ENCODE measurements around the gene DBI. TPM values are rescaled to one million over a fixed set of nuclear protein-coding genes. Genes with fewer than 3 reads are reported as not detected.
A peak's percentile ranks its signal among the peaks of the same experiment; 100 is the strongest.
"Not testable (repeated sequence)": the region's sequence is repeated elsewhere in the genome, so short reads cannot be mapped to it uniquely, and the experiment has no call there.

Gene DBI
- total RNA-seq, 1 donor from 2014 or later: 125 TPM

DNA sequence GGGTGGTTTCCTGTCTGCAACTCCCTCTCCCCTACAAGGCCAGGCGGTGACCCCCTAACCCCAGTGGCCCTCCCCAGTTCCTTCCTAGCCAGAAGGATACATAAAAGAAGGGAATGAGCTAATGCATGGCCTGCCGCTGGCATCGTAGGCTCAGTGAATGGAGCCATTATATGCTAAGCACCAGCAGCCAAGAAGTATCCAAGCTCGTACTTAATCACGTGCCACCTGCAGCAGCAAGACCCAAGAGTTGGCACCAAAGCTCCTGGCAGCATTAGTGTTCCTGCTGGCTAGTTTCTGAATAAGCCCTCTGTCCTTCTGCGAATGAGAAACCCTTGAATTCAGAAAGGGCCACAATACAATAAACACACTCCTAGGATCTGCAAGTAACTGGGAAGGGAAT lies 4.3 kb downstream of the DBI start:
- Mint-ChIP-seq H3K9me3 (peaks cover 6% of the 10 kb centered on the region), H3K4me1 (ENCODE audit: unreplicated experiment) (peaks cover 7% of the 10 kb centered on the region), H3K27ac (no peak overlapping the region), H3K4me3 (no peak overlapping the region), H3K36me3 (peaks cover 57% of the 10 kb centered on the region), H3K27me3 (no peaks in the 10 kb centered on the region)
- no peak for TF ChIP-seq CTCF (conservative IDR thresholded peaks at IDR 0.05)
- no peak for DNase-seq (ENCODE audit: extremely low spot score, unreplicated experiment)

- no peak overlapping the region for H3K27ac Mint-ChIP-seq
- H3K4me1 Mint-ChIP-seq (ENCODE audit: unreplicated experiment): peaks cover 4% of the 10 kb centered on the region
- H3K9me3 Mint-ChIP-seq: peaks cover 6% of the 10 kb centered on the region
- DNase-seq (ENCODE audit: extremely low spot score, unreplicated experiment): no peak
- H3K4me3 Mint-ChIP-seq: no peak overlapping the region
- no peaks in the 10 kb centered on the region for H3K27me3 Mint-ChIP-seq
- TF ChIP-seq CTCF (conservative IDR thresholded peaks at IDR 0.05): no peak
- H3K36me3 Mint-ChIP-seq: peaks cover 57% of the 10 kb centered on the region
These were observed 6.2 kb downstream of the DBI start for GRCh38 chr2:119372778-119373568.

GRCh38 chr2:119373907-119374745 lies 7.3 kb downstream of the DBI start:
- not testable (repeated sequence) for H3K27me3 Mint-ChIP-seq; DNase-seq (ENCODE audit: extremely low spot score, unreplicated experiment); H3K4me3 Mint-ChIP-seq; H3K9me3 Mint-ChIP-seq; H3K4me1 Mint-ChIP-seq (ENCODE audit: unreplicated experiment); H3K27ac Mint-ChIP-seq
- H3K36me3 Mint-ChIP-seq: peaks cover 52% of the 10 kb centered on the region

DNA sequence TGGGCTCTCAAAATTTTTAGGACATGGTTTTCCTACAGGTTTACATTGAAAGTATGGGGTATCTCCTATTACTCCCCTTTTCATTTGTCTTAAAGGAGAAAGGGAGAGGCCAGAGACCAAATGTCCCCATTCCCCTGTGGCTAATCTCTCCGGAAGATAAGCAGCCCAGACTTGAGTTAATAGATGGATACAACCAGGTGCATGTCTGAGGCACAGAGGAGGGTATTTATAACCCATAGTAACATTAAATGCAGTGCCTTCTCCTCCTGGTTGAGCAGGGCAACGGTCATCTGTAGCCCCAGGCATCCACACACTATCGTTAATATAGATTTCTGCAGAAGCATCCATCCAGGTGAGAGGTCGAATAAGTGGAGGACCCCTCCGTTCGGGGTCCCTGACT lies 9.6 kb downstream of the DBI start:
- DNase-seq (ENCODE audit: extremely low spot score, unreplicated experiment); H3K27me3 Mint-ChIP-seq; H3K4me1 Mint-ChIP-seq (ENCODE audit: unreplicated experiment); H3K27ac Mint-ChIP-seq; H3K4me3 Mint-ChIP-seq; H3K9me3 Mint-ChIP-seq: not testable (repeated sequence)
- peaks cover 35% of the 10 kb centered on the region for H3K36me3 Mint-ChIP-seq

GRCh38 chr2:119376810-119377209 lies 10.0 kb downstream of the DBI start:
- Mint-ChIP-seq H3K36me3 (peaks cover 33% of the 10 kb centered on the region), H3K4me1 (ENCODE audit: unreplicated experiment) (no peaks in the 10 kb centered on the region), H3K27me3 (no peaks in the 10 kb centered on the region), H3K27ac (peak overlapping the region; percentile 34), H3K4me3 (no peak overlapping the region), H3K9me3 (peaks cover 6% of the 10 kb centered on the region)
- TF ChIP-seq CTCF (conservative IDR thresholded peaks at IDR 0.05): no peak
- DNase-seq (ENCODE audit: extremely low spot score, unreplicated experiment): no peak

GRCh38 chr2:119377294-119377992 lies 10.7 kb downstream of the DBI start:
- Mint-ChIP-seq H3K4me1 (ENCODE audit: unreplicated experiment) (no peaks in the 10 kb centered on the region), H3K4me3 (no peak overlapping the region), H3K27ac (peak overlapping the region; percentile 34)

More at GRCh38 chr2:119377294-119377992, 10.7 kb downstream of the DBI start:
- Mint-ChIP-seq H3K27me3 (no peaks in the 10 kb centered on the region), H3K36me3 (peaks cover 27% of the 10 kb centered on the region), H3K9me3 (peaks cover 6% of the 10 kb centered on the region)
- DNase-seq (ENCODE audit: extremely low spot score, unreplicated experiment): no peak
- no peak for TF ChIP-seq CTCF (conservative IDR thresholded peaks at IDR 0.05)

Measured in type B pancreatic cell (in vitro differentiated cells).